ENCODE measurements around the gene RCBTB1. TPM values are rescaled to one million over a fixed set of nuclear protein-coding genes. Genes with fewer than 3 reads are reported as not detected.
A peak's percentile ranks its signal among the peaks of the same experiment; 100 is the strongest.
"Not testable (repeated sequence)": the region's sequence is repeated elsewhere in the genome, so short reads cannot be mapped to it uniquely, and the experiment has no call there.

RCBTB1 gene
- total and polyA plus RNA-seq, 3 experiments from 2014 or later: 7.3 to 21.2 (median 19.3) TPM

- H3K36me3 ChIP-seq (ENCODE audit: insufficient read depth, low read length); H3K27me3 Mint-ChIP-seq; H3K9me3 ChIP-seq (ENCODE audit: low read length); H3K27me3 ChIP-seq (ENCODE audit: insufficient read depth, low read length, poor library complexity, severe bottlenecking); H3K9me3 Mint-ChIP-seq: not testable (repeated sequence)
- Histone ChIP-seq H3K27ac (ENCODE audit: low read depth, low read length) (peak overlapping the region; percentile 84), H3K4me1 (ENCODE audit: insufficient read depth, low read length) (peaks cover 44% of the 10 kb centered on the region), H3K4me3 (ENCODE audit: low read length) (peak overlapping the region; percentile 71)
- Mint-ChIP-seq H3K27ac (peak overlapping the region; percentile 88 to 99 (median 95)), H3K4me1 (peaks cover 44 to 66% (median 51%) of the 10 kb centered on the region in 3 donors), H3K4me3 (peak overlapping the region; percentile 86 to 97 (median 89)), H3K36me3 (peaks cover 3 to 36% (median 14%) of the 10 kb centered on the region in 3 donors)
- CTCF ChIA-PET: interaction anchor here (2.0 kb wide), 1 partner anchor 52 kb away, joined by 14 read pairs; the partner anchor contains the start of genes CAB39L and SETDB2
- peak; percentile 25 to 72 (median 65) for DNase-seq
- POLR2A ChIA-PET: interaction anchor here (0.7 to 2.2 kb wide), 5 partner anchors 9 to 88 kb away, joined by 3 to 67 read pairs (median 3); partner anchors contain the start of genes CAB39L and SETDB2
These were observed 88.5 kb downstream of the RCBTB1 start for GRCh38 chr13:49496837-49497236.

- Histone ChIP-seq H3K36me3 (ENCODE audit: insufficient read depth, low read length) (peaks cover 5% of the 10 kb centered on the region), H3K4me3 (ENCODE audit: low read length) (peak within 1 kb of the TSS; percentile 82), H3K27me3 (ENCODE audit: insufficient read depth, low read length, poor library complexity, severe bottlenecking) (no peaks in the 10 kb centered on the region), H3K9me3 (ENCODE audit: low read length) (no peaks in the 10 kb centered on the region), H3K4me1 (ENCODE audit: insufficient read depth, low read length) (peaks cover 44% of the 10 kb centered on the region), H3K27ac (ENCODE audit: low read depth, low read length) (peak within 1 kb of the TSS; percentile 87)
- no peaks in the 10 kb centered on the region for H3K9me3 Mint-ChIP-seq
- peak; percentile 78 to 92 (median 84) for DNase-seq
- ChIA-PET POLR2A (interaction anchor here (0.6 to 2.2 kb wide), 11 partner anchors 9 to 1957 kb away, joined by 3 to 67 read pairs (median 3); partner anchors contain the start of genes CAB39L, INTS6 and SETDB2), CTCF (interaction anchor here (0.6 to 2.0 kb wide), 3 partner anchors 51 to 207 kb away, joined by 3 to 14 read pairs (median 3); partner anchors contain the start of genes CAB39L, RCBTB1 and SETDB2)
- peaks cover 3 to 39% (median 11%) of the 10 kb centered on the region in 3 donors for H3K36me3 Mint-ChIP-seq
- H3K27me3 Mint-ChIP-seq: no peaks in the 10 kb centered on the region
- H3K4me1 Mint-ChIP-seq: peaks cover 44 to 62% (median 51%) of the 10 kb centered on the region in 3 donors
- H3K4me3 Mint-ChIP-seq: peak within 1 kb of the TSS; percentile 95 to 99 (median 98)
- H3K27ac Mint-ChIP-seq: peak within 1 kb of the TSS; percentile 94 to 100 (median 99)
These were observed 89.3 kb downstream of the RCBTB1 start, which contains the start of gene PHF11 for GRCh38 chr13:49495783-49496762. PHF11 (plus strand) TSS chr13:49495953; CDS start chr13:49496002, 49 bp downstream.

- ChIA-PET CTCF (no interaction called here), POLR2A (interaction anchor here (0.7 to 0.9 kb wide), 2 partner anchors 26 to 50 kb away, joined by 3 to 4 read pairs; no protein-coding TSS in a partner anchor)
- Mint-ChIP-seq H3K4me3 (peak overlapping the region; percentile 95 to 99 (median 98)), H3K9me3 (no peaks in the 10 kb centered on the region), H3K36me3 (peaks cover 3 to 34% (median 8%) of the 10 kb centered on the region in 3 donors), H3K27ac (peak overlapping the region; percentile 17 to 100 (median 96)), H3K4me1 (peaks cover 36 to 51% (median 40%) of the 10 kb centered on the region in 3 donors), H3K27me3 (no peaks in the 10 kb centered on the region)
- Histone ChIP-seq H3K36me3 (ENCODE audit: insufficient read depth, low read length) (no peaks in the 10 kb centered on the region), H3K4me3 (ENCODE audit: low read length) (no peak overlapping the region), H3K27me3 (ENCODE audit: insufficient read depth, low read length, poor library complexity, severe bottlenecking) (no peaks in the 10 kb centered on the region), H3K4me1 (ENCODE audit: insufficient read depth, low read length) (peaks cover 34% of the 10 kb centered on the region), H3K27ac (ENCODE audit: low read depth, low read length) (peak overlapping the region; percentile 87), H3K9me3 (ENCODE audit: low read length) (no peaks in the 10 kb centered on the region)
- no peak for DNase-seq
These were observed 90.7 kb downstream of the RCBTB1 start for GRCh38 chr13:49494645-49495044.

- H3K36me3 Mint-ChIP-seq: peaks cover 9 to 64% (median 23%) of the 10 kb centered on the region in 3 donors
- no peak overlapping the region for H3K27ac ChIP-seq (ENCODE audit: low read depth, low read length)
- no peak overlapping the region for H3K27ac Mint-ChIP-seq
- no peaks in the 10 kb centered on the region for H3K27me3 Mint-ChIP-seq
- H3K9me3 ChIP-seq (ENCODE audit: low read length): no peaks in the 10 kb centered on the region
- CTCF ChIA-PET: no interaction called here
- no peak for DNase-seq
- no peaks in the 10 kb centered on the region for H3K9me3 Mint-ChIP-seq
- no peak overlapping the region for H3K4me3 ChIP-seq (ENCODE audit: low read length)
- no peaks in the 10 kb centered on the region for H3K4me1 ChIP-seq (ENCODE audit: insufficient read depth, low read length)
- no peaks in the 10 kb centered on the region for H3K27me3 ChIP-seq (ENCODE audit: insufficient read depth, low read length, poor library complexity, severe bottlenecking)
- H3K4me3 Mint-ChIP-seq: no peak overlapping the region
- POLR2A ChIA-PET: no interaction called here
- no peaks in the 10 kb centered on the region for H3K4me1 Mint-ChIP-seq
- peaks cover 12% of the 10 kb centered on the region for H3K36me3 ChIP-seq (ENCODE audit: insufficient read depth, low read length)
These were observed 96.8 kb downstream of the RCBTB1 start for GRCh38 chr13:49488563-49488962.

Other genes starting within 250 kb of the RCBTB1 start
- 1 to 10 TPM; 5.8 to 7.4 TPM for gene CAB39L, start 141.5 kb downstream of the RCBTB1 start, total RNA-seq
- 4.7 TPM for gene CAB39L, start 141.5 kb downstream of the RCBTB1 start, polyA plus RNA-seq
- gene SETDB2, start 141.3 kb downstream of the RCBTB1 start, total RNA-seq: 10 to 100 TPM; 13.1 to 13.4 TPM
- 11.2 TPM for gene SETDB2, start 141.3 kb downstream of the RCBTB1 start, polyA plus RNA-seq
- gene PHF11, start 89.6 kb downstream of the RCBTB1 start, total RNA-seq: 10 to 100 TPM; 39.1 to 43.5 TPM
- gene PHF11, start 89.6 kb downstream of the RCBTB1 start, polyA plus RNA-seq: 92.6 TPM
- gene ARL11, start 42.9 kb upstream of the RCBTB1 start, total RNA-seq: under 1 TPM; 0.20 to 0.38 TPM
- 0.31 TPM for gene ARL11, start 42.9 kb upstream of the RCBTB1 start, polyA plus RNA-seq
- gene EBPL, start 105.9 kb upstream of the RCBTB1 start, total RNA-seq: 10 to 100 TPM; 47.9 to 51.6 TPM
- gene EBPL, start 105.9 kb upstream of the RCBTB1 start, polyA plus RNA-seq: 53.3 TPM
- 10 to 100 TPM; 62.7 to 62.8 TPM for gene KPNA3, start 207.1 kb upstream of the RCBTB1 start, total RNA-seq
- 24.3 TPM for gene KPNA3, start 207.1 kb upstream of the RCBTB1 start, polyA plus RNA-seq

Measured in CD8-positive, alpha-beta memory T cell (primary cell).